Measurements from ENCODE around the gene DTYMK. TPM values are rescaled to one million over a fixed set of nuclear protein-coding genes. Genes with fewer than 3 reads are reported as not detected.
A peak's percentile ranks its signal among the peaks of the same experiment; 100 is the strongest.

The DTYMK gene
- polyA plus RNA-seq, 2 donors = 13.7 to 25.2 TPM

DNA sequence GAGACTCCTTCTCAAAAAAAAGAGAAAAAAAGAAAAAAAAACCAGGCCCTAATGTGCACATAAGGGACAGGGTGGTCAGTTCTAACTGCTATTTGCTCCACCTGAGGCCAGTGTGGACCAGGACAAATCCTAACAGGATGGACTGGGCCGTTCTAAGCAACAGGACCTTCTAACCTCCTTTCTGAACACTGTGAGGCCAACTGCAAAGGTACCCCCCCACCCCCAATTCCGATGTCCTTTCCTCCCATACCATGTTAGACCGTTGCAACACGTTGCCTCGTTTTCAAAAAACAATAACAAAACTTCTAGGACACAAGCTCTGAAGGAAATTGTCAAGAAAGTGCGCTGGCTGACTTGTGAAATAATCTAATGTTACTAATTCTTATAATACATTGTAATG is 50.9 kb downstream of the DTYMK start:
- Histone ChIP-seq H3K9me3 (ENCODE audit: control insufficient read depth in 2 of 2, insufficient read depth in 1 of 2, low read depth in 1 of 2, low read length in 1 of 2) (no peaks in the 10 kb centered on the region), H3K36me3 (ENCODE audit: control insufficient read depth in 2 of 2, insufficient read depth in 2 of 2, low read length in 1 of 2) (peaks cover 5 to 19% of the 10 kb centered on the region in 2 donors), H3K27ac (ENCODE audit: low read depth in 2 of 2, low read length in 1 of 2) (no peak overlapping the region), H3K27me3 (ENCODE audit: control insufficient read depth in 1 of 2, insufficient read depth in 2 of 2, low read length in 2 of 2) (no peaks in the 10 kb centered on the region), H3K4me1 (ENCODE audit: control insufficient read depth in 2 of 2, insufficient read depth in 2 of 2, low read length in 1 of 2) (peaks cover 8 to 16% of the 10 kb centered on the region in 2 donors), H3K4me3 (ENCODE audit: low read depth in 1 of 2, low read length in 2 of 2) (peak overlapping the region in 1 of 2 donors; percentile 76)
- 23 to 30% methylated on average over 6 of the region's 6 CpGs for WGBS, 2 donors

GRCh38 chr2:241633561-241633960 is 53.1 kb downstream of the DTYMK start:
- 86% methylated on average over 15 to 17 of the region's 17 CpGs for WGBS, 2 donors
- no peak overlapping the region for H3K27ac ChIP-seq (ENCODE audit: low read depth in 2 of 2, low read length in 1 of 2)
- no peaks in the 10 kb centered on the region for H3K9me3 ChIP-seq (ENCODE audit: control insufficient read depth in 2 of 2, insufficient read depth in 1 of 2, low read depth in 1 of 2, low read length in 1 of 2)
- no peaks in the 10 kb centered on the region for H3K27me3 ChIP-seq (ENCODE audit: control insufficient read depth in 1 of 2, insufficient read depth in 2 of 2, low read length in 2 of 2)
- H3K36me3 ChIP-seq (ENCODE audit: control insufficient read depth in 2 of 2, insufficient read depth in 2 of 2, low read length in 1 of 2) = peaks cover 5 to 17% of the 10 kb centered on the region in 2 donors
- peaks cover 0 to 5% of the 10 kb centered on the region in 2 donors for H3K4me1 ChIP-seq (ENCODE audit: control insufficient read depth in 2 of 2, insufficient read depth in 2 of 2, low read length in 1 of 2)
- no peak overlapping the region for H3K4me3 ChIP-seq (ENCODE audit: low read depth in 1 of 2, low read length in 2 of 2)

DNA sequence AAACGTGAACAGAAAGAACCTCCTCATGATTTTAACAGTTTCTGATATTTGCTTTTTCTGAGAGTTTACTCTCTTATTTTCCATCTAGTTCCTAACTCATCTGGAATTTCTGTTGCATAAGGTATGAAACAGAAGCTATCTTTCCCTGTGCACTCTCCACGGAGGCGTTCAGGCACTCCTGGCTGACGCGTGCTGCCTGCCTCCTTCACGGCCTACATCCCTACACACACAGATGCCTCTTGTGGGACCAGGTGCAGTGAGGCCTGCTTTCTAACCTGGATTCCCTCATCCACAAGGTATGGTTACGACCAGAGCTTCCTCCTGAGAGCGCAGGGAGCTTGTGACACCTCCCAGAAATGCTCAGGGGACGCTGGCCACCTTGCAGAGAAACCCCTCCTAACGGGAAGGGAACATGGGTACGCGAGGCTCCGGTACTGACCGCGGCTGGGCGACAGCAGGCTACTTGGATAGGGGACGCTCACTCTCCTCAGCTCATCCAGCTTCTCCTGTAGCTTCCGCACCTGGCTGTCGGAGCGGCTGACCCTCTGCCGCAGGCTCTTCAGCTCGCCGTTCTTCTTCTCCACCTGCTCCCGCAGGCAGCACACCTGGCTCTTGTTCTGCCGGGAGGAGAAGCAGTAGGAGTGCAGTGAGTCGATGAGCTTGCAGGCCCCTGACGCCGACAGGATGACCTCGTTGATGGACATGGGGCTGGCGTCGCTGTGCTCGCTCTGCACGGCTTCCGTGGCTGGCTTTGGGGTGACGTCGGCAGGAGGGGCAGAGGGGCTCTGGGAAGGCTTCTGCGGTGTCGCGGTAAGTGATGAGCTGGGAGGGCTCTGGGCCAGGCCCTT is 53.9 kb downstream of the DTYMK start:
- Histone ChIP-seq H3K27ac (ENCODE audit: low read depth in 2 of 2, low read length in 1 of 2) (no peak overlapping the region), H3K36me3 (ENCODE audit: control insufficient read depth in 2 of 2, insufficient read depth in 2 of 2, low read length in 1 of 2) (peaks cover 5 to 24% of the 10 kb centered on the region in 2 donors), H3K4me1 (ENCODE audit: control insufficient read depth in 2 of 2, insufficient read depth in 2 of 2, low read length in 1 of 2) (peaks cover 0 to 5% of the 10 kb centered on the region in 2 donors), H3K9me3 (ENCODE audit: control insufficient read depth in 2 of 2, insufficient read depth in 1 of 2, low read depth in 1 of 2, low read length in 1 of 2) (no peaks in the 10 kb centered on the region), H3K27me3 (ENCODE audit: control insufficient read depth in 1 of 2, insufficient read depth in 2 of 2, low read length in 2 of 2) (no peaks in the 10 kb centered on the region), H3K4me3 (ENCODE audit: low read depth in 1 of 2, low read length in 2 of 2) (no peak overlapping the region)
- WGBS, 2 donors = 95 to 96% methylated on average over 39 of the region's 39 CpGs

- 63% methylated on average over 11 of the region's 11 CpGs for WGBS, 2 donors
- Histone ChIP-seq H3K27me3 (ENCODE audit: control insufficient read depth in 1 of 2, insufficient read depth in 2 of 2, low read length in 2 of 2) (no peaks in the 10 kb centered on the region), H3K4me3 (ENCODE audit: low read depth in 1 of 2, low read length in 2 of 2) (no peak overlapping the region), H3K27ac (ENCODE audit: low read depth in 2 of 2, low read length in 1 of 2) (peak overlapping the region in 1 of 2 donors; percentile 50), H3K36me3 (ENCODE audit: control insufficient read depth in 2 of 2, insufficient read depth in 2 of 2, low read length in 1 of 2) (peaks cover 5 to 28% of the 10 kb centered on the region in 2 donors), H3K9me3 (ENCODE audit: control insufficient read depth in 2 of 2, insufficient read depth in 1 of 2, low read depth in 1 of 2, low read length in 1 of 2) (no peaks in the 10 kb centered on the region), H3K4me1 (ENCODE audit: control insufficient read depth in 2 of 2, insufficient read depth in 2 of 2, low read length in 1 of 2) (no peaks in the 10 kb centered on the region)
Measured at GRCh38 chr2:241629762-241630435, 56.7 kb downstream of the DTYMK start.

DNA sequence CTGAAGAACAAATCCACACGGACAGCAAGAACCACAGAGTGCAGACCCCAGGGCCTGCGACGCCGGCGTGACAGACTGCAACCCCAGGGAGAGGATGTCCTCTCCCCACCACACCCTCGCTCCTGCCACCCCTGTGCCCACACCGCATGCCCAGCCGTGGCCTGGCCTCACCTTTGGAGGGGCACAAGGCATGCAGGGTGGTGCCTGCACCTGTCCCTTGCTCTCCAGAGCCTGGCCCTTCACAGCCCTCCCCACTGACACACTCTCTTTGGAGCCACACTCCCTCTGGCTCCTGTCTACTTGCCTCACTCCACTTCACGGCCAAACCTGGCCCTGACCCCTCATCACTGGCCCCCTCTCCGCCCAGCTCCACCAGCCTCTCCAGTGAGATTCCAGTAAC is 58.9 kb downstream of the DTYMK start:
- Histone ChIP-seq H3K4me1 (ENCODE audit: control insufficient read depth in 2 of 2, insufficient read depth in 2 of 2, low read length in 1 of 2) (no peaks in the 10 kb centered on the region), H3K36me3 (ENCODE audit: control insufficient read depth in 2 of 2, insufficient read depth in 2 of 2, low read length in 1 of 2) (peaks cover 3 to 16% of the 10 kb centered on the region in 2 donors), H3K9me3 (ENCODE audit: control insufficient read depth in 2 of 2, insufficient read depth in 1 of 2, low read depth in 1 of 2, low read length in 1 of 2) (no peaks in the 10 kb centered on the region), H3K27ac (ENCODE audit: low read depth in 2 of 2, low read length in 1 of 2) (no peak overlapping the region), H3K4me3 (ENCODE audit: low read depth in 1 of 2, low read length in 2 of 2) (no peak overlapping the region), H3K27me3 (ENCODE audit: control insufficient read depth in 1 of 2, insufficient read depth in 2 of 2, low read length in 2 of 2) (no peaks in the 10 kb centered on the region)
- 93 to 95% methylated on average over 10 of the region's 10 CpGs for WGBS, 2 donors

Other genes starting within 250 kb of the DTYMK start
- gene STK25, start 178.2 kb downstream of the DTYMK start, polyA plus RNA-seq = 100 to 1,000 TPM; 116 to 132 TPM
- 10 to 100 TPM; 29.8 to 38.7 TPM for gene BOK, start 128.1 kb downstream of the DTYMK start, polyA plus RNA-seq
- 10 to 100 TPM; 37.2 to 52.1 TPM for gene THAP4, start 49.7 kb downstream of the DTYMK start, polyA plus RNA-seq
- gene ATG4B, start 49.1 kb downstream of the DTYMK start, polyA plus RNA-seq = 10 to 100 TPM; 43.2 to 54.4 TPM
- 10 to 100 TPM; 15.6 to 36.2 TPM for gene ING5, start 15.2 kb upstream of the DTYMK start, polyA plus RNA-seq
- gene D2HGDH, start 47.8 kb upstream of the DTYMK start, polyA plus RNA-seq = 10 to 100 TPM; 26.2 to 49.1 TPM
- under 1 TPM; 0.02 to 0.10 TPM for gene GAL3ST2, start 90.0 kb upstream of the DTYMK start, polyA plus RNA-seq
- gene NEU4, start 122.4 kb upstream of the DTYMK start, polyA plus RNA-seq = under 1 TPM in 1 of 2 donors, not detected in 1; 0.04 TPM
- under 1 TPM; 0.54 to 0.73 TPM for gene PDCD1, start 172.1 kb upstream of the DTYMK start, polyA plus RNA-seq
- under 1 TPM; 0.06 to 0.28 TPM for gene RTP5, start 182.9 kb upstream of the DTYMK start, polyA plus RNA-seq

Measured in esophagus (tissue), 2 donors.